DOHH2 (cell line): ENCODE data around the gene TUB.

Experiments
- CTCF ChIP-seq: fragments of 200-600 bp; sonication (generic); IDR thresholded peaks from one replicate; pipeline ENCODE4 v1.5.1; 2014; ENCODE audit warnings: antibody characterized with exemption, mild to moderate bottlenecking, low read depth, low read length; ENCODE audit not compliant: poor library complexity, severe bottlenecking
- EZH2phosphoT487 ChIP-seq: fragments of 200-600 bp; sonication (generic); IDR thresholded peaks from 2 replicates; pipeline ENCODE4 v1.6.1; 2017; ENCODE audit warnings: borderline replicate concordance, mild to moderate bottlenecking, antibody characterized with exemption, low read length, moderate library complexity, mixed read lengths

- no peak for TF ChIP-seq CTCF
- TF ChIP-seq EZH2phosphoT487, result no peak
Observed at GRCh38 chr11:8056810-8057463, 24.1 kb upstream of the TUB start.
